ENCODE data around the gene MARCHF6. TPM values are rescaled to one million over a fixed set of nuclear protein-coding genes. Genes with fewer than 3 reads are reported as not detected.

The MARCHF6 gene
- total and polyA plus RNA-seq, 9 of the 15 experiments (the other 6 are each of a cell fraction or from before 2014, with no cell fraction given) = 74.1 to 456 (median 116) TPM

DNA sequence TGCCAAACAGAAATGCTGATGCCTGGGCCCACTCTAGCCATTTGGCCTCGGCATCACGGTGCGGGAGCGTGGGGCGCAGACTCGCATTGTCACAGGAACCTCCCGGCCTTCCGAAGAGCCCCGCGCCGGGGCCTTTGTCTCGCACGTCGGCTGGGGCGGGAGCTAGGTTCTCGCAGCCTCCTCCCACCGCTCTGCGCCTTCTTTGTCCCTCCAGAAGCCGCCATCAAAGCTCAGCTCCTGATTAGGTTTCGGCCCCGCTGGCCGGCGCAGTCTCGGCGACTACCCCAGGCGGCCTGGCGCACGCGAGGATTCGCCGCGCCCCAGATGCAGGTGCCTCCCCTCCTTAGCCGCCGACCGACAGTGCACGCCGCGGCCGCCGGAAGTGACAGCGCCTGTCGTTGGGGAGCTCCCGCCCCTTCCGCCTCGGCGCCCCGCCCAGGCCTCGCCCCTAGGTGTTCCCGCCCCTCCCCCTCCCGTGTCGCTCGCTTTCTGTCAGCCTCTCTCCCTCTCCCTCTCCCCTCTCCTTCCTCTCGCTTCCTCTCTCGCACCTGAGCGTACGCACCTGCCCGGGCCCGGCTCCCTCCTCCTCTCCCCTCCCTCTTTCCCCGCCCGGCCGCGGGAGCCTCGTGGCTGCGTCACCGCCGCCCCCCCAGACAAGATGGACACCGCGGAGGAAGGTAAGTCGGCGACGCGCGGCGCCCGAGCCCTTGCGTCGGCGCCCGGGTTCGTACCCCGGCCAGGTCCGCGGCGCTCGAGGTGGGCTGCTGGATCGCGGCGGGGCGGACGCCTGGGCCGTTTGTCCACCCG lies at the start of gene MARCHF6 (continued):
- TF ChIP-seq BHLHE40 (IDR thresholded peaks at IDR 0.05; ENCODE audit: low read length) (peak; percentile 73), ZNF41 (CRISPR knock-in tag; conservative IDR thresholded peaks at IDR 0.05) (no peak), ZNF696 (CRISPR knock-in tag; conservative IDR thresholded peaks at IDR 0.05) (no peak)

DNA sequence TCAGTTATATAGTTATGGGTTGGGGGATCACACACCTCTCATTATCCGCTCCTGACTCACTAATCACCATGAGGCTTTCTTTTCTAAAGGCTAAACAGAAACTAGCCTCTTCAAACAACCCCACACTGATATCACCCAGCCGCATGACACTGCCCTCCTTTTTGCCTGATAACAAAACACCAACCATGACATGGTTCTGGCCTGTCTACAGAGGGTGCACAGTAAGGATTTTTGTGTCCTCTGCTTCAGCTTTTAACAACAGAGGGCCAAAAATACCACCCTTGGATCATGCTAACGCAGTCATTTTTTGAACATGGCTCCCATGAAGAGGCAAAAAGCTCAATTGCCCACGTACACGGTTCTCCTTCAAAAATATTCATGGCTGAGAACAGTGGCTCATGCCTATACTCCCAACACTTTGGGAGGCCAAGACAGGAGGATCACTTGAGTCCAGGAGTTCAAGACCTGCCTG lies 49.8 kb upstream of the MARCHF6 start:
- peaks cover 89% of the 10 kb centered on the region for H3K79me2 ChIP-seq (ENCODE audit: control insufficient read depth, insufficient read depth, low read length)
- TF ChIP-seq ZNF140 (CRISPR knock-in tag; IDR thresholded peaks at IDR 0.05) = peak; percentile 67; the same call in 1 of the 2 replicates
- TF ChIP-seq MTA1 (IDR thresholded peaks at IDR 0.05; ENCODE audit: borderline replicate concordance) = no peak
- TF ChIP-seq SRSF7 (optimal IDR thresholded peaks at IDR 0.05; ENCODE audit: low read depth, low read length) = no peak
- no peak for TF ChIP-seq ZNF146 (CRISPR knock-in tag; IDR thresholded peaks at IDR 0.05; ENCODE audit: unreplicated experiment)
- TF ChIP-seq ZNF134 (CRISPR knock-in tag; conservative IDR thresholded peaks at IDR 0.05) = peak; percentile 68; the same call in 1 of the 2 replicates
- TF ChIP-seq ARHGAP35 (IDR thresholded peaks at IDR 0.05; ENCODE audit: partially characterized antibody) = no peak
- TF ChIP-seq, protein P1, sequence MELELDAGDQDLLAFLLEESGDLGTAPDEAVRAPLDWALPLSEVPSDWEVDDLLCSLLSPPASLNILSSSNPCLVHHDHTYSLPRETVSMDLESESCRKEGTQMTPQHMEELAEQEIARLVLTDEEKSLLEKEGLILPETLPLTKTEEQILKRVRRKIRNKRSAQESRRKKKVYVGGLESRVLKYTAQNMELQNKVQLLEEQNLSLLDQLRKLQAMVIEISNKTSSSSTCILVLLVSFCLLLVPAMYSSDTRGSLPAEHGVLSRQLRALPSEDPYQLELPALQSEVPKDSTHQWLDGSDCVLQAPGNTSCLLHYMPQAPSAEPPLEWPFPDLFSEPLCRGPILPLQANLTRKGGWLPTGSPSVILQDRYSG (tag; conservative IDR thresholded peaks at IDR 0.05; ENCODE audit: low read depth) = peak; percentile 95
- TF ChIP-seq, protein P2, sequence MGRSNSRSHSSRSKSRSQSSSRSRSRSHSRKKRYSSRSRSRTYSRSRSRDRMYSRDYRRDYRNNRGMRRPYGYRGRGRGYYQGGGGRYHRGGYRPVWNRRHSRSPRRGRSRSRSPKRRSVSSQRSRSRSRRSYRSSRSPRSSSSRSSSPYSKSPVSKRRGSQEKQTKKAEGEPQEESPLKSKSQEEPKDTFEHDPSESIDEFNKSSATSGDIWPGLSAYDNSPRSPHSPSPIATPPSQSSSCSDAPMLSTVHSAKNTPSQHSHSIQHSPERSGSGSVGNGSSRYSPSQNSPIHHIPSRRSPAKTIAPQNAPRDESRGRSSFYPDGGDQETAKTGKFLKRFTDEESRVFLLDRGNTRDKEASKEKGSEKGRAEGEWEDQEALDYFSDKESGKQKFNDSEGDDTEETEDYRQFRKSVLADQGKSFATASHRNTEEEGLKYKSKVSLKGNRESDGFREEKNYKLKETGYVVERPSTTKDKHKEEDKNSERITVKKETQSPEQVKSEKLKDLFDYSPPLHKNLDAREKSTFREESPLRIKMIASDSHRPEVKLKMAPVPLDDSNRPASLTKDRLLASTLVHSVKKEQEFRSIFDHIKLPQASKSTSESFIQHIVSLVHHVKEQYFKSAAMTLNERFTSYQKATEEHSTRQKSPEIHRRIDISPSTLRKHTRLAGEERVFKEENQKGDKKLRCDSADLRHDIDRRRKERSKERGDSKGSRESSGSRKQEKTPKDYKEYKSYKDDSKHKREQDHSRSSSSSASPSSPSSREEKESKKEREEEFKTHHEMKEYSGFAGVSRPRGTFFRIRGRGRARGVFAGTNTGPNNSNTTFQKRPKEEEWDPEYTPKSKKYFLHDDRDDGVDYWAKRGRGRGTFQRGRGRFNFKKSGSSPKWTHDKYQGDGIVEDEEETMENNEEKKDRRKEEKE (IDR thresholded peaks at IDR 0.05; ENCODE audit: borderline replicate concordance in 1 of 2, control insufficient read depth in 1 of 2, low read depth in 2 of 2, low read length in 1 of 2) = no peak
- no peak for TF ChIP-seq ZNF717 (CRISPR knock-in tag; IDR thresholded peaks at IDR 0.05)
- no peak for TF ChIP-seq SAP30 (IDR thresholded peaks at IDR 0.05; ENCODE audit: borderline replicate concordance, insufficient read depth, low read depth, low read length, poor library complexity, severe bottlenecking)
- TF ChIP-seq CBX1 (IDR thresholded peaks at IDR 0.05; ENCODE audit: low read depth) = peak; percentile 57; the same call in 1 of the 2 replicates
- TF ChIP-seq TEAD4 (IDR thresholded peaks at IDR 0.05; ENCODE audit: low read length) = peak; percentile 67
- no peak for TF ChIP-seq TEAD4 (CRISPR knock-in tag; IDR thresholded peaks at IDR 0.05; ENCODE audit: borderline replicate concordance)
- no peak for TF ChIP-seq PML (IDR thresholded peaks at IDR 0.05; ENCODE audit: low read length)

More for the DNA sequence above, 49.8 kb upstream of the MARCHF6 start:
- ChIA-PET POLR2A (interaction anchor here (0.6 to 2.1 kb wide), 9 partner anchors 9 to 274 kb away, joined by 3 to 9 read pairs (median 3); partner anchors contain the start of gene MARCHF6), CTCF (ENCODE audit: low intra/inter-chr PET ratio) (no interaction called here)
- H3K9me1 ChIP-seq (ENCODE audit: control insufficient read depth, insufficient read depth, low read length) = no peaks in the 10 kb centered on the region
- H2AFZ ChIP-seq (ENCODE audit: low read depth, low read length) = peak overlapping the region; percentile 67
- H3K4me3 ChIP-seq = no peak overlapping the region
- peak overlapping the region; percentile 94 for H3K27ac ChIP-seq (ENCODE audit: extremely low read depth, low read depth, low read length)
- 2% methylated on average over 5 of the region's 5 CpGs for WGBS (ENCODE audit: insufficient coverage, low coverage, missing lambda C conversion rate)
- intact Hi-C loops (cut with micrococcal nuclease) (loop anchor here (1.0 to 10.0 kb wide), 2 partner anchors 9 to 301 kb away; no protein-coding TSS in a partner anchor), in situ Hi-C loops (cut with MboI) (no loop called here)
- DNase-seq (ENCODE audit: extremely low read depth in 1 of 4, low spot score in 3 of 4) = peak in 3 of 4 experiments; percentile 34 to 91 (median 84)
- H3K27me3 ChIP-seq (ENCODE audit: control insufficient read depth in 2 of 2, insufficient read depth in 2 of 2, low read length in 2 of 2) = no peaks in the 10 kb centered on the region
- peak overlapping the region; percentile 75 for H3K4me2 ChIP-seq (ENCODE audit: insufficient read depth, low read length)
- peaks cover 45% of the 10 kb centered on the region for H3K36me3 ChIP-seq (ENCODE audit: control insufficient read depth, insufficient read depth, low read length)
- peak; percentile 55 for ATAC-seq
- peak; percentile 86 for FAIRE-seq
- H3K9ac ChIP-seq (ENCODE audit: insufficient read depth in 1 of 2, low read depth in 2 of 2, low read length in 2 of 2) = peak overlapping the region; percentile 8 to 79; a peak in 3 of 4 replicates
- 0 out of 2 replicates have a peak, but pooled peaks cover 4% of the 10 kb centered on the region for H3K9me3 ChIP-seq (replicated peaks; ENCODE audit: control insufficient read depth, insufficient read depth, low read depth, low read length)
- no peaks in the 10 kb centered on the region for H4K20me1 ChIP-seq (replicated peaks; ENCODE audit: control insufficient read depth, insufficient read depth, low read length)
- H3K4me1 ChIP-seq (replicated peaks in 1 of 2; ENCODE audit: control insufficient read depth in 2 of 2, insufficient read depth in 2 of 2, low read length in 2 of 2) = peaks cover 40 to 49% of the 10 kb centered on the region in 2 experiments
- no TSS peak for BruUV-seq (replicated peaks)
